ENCODE data around the gene CLNK.

GRCh38 chr4:10530137-10530786 lies 154.3 kb downstream of the CLNK start:
- no peak for TF ChIP-seq CTCF (IDR thresholded peaks at IDR 0.05)
- no peak for TF ChIP-seq EP300 (IDR thresholded peaks at IDR 0.05)
- no peak for TF ChIP-seq POLR2AphosphoS5 (IDR thresholded peaks at IDR 0.05)
- TF ChIP-seq POLR2A (IDR thresholded peaks at IDR 0.05), result no peak
